ENCODE measurements around the gene ARHGAP19. TPM values are rescaled to one million over a fixed set of nuclear protein-coding genes. Genes with fewer than 3 reads are reported as not detected.

The ARHGAP19 gene
- total and polyA plus RNA-seq, 2 of the 8 experiments (the other 6 are each of a cell fraction or from before 2014, with no cell fraction given) = 13.3 to 32.1 TPM

DNA sequence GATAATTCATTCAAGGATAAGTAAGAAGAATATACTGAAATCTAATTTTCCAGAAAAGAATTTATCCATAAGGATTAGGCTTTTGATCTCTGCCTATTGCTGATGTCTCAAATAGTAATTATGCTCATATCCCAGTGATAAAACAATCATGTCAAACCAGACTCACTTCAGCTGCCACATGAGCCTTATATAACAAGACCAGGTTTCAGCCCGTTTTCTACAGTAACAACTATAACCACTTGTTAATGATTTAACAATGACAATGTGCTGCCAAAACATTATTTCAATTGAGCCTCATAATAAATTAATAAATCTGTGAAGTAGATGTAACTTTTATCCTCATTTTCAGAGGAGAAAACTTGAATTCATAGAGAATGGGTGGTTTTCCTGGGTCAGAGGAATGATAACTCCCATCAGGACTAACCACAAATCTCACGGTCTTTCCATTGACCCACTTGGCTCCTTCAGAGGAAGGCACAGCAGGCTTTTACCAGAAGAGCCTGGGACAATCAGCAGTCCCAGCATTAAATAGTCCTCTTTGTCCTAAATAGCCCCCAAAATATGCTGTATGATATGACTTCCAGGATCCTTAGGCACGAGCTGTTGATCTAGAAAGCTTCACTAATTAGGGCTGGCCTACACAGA, 64.2 kb downstream of the ARHGAP19 start:
- peaks cover 3 to 15% (median 6%) of the 10 kb centered on the region in 4 experiments; a peak in 4 of 8 replicates for H3K36me3 ChIP-seq (ENCODE audit: control insufficient read depth in 2 of 4, insufficient read depth in 4 of 4, low read length in 3 of 4)
- no peak overlapping the region for H3K9ac ChIP-seq (replicated peaks in 1 of 4; ENCODE audit: extremely low read depth in 1 of 4, low read depth in 3 of 4, low read length in 3 of 4)
- H3K18ac ChIP-seq (ENCODE audit: extremely low read depth, low read length) = no peak overlapping the region
- 91% methylated on average over 3 of the region's 3 CpGs; no CpG with 5 or more reads in 1 of the 2 experiments for WGBS, 2 experiments (ENCODE audit: extremely low coverage in 1 of 2, insufficient coverage in 1 of 2, insufficient read length in 1 of 2, insufficient replicate concordance in 2 of 2, low coverage in 1 of 2, low lambda C conversion rate in 2 of 2, missing lambda C conversion rate in 1 of 2)
- H4K5ac ChIP-seq (ENCODE audit: insufficient read length, low read depth, low read length) = no peak overlapping the region
- H3K79me1 ChIP-seq (ENCODE audit: low read depth, low read length) = no peaks in the 10 kb centered on the region; the same call in 1 of the 2 replicates
- H3K4me2 ChIP-seq (ENCODE audit: insufficient read depth in 1 of 2, low read depth in 2 of 2, low read length in 2 of 2) = no peak overlapping the region
- H3K23ac ChIP-seq (ENCODE audit: insufficient read length) = no peak overlapping the region
- no peak overlapping the region for H3K14ac ChIP-seq (ENCODE audit: insufficient read length)
- TF ChIP-seq EGR1 (IDR thresholded peaks at IDR 0.05; ENCODE audit: borderline replicate concordance, low read depth, low read length) (no peak), BCL11A (IDR thresholded peaks at IDR 0.05; ENCODE audit: low read depth in 2 of 2, low read length in 2 of 2) (no peak), SIRT6 (IDR thresholded peaks at IDR 0.05; ENCODE audit: low read length) (no peak), SUZ12 (IDR thresholded peaks at IDR 0.05; ENCODE audit: low read length) (no peak), TBP (IDR thresholded peaks at IDR 0.05; ENCODE audit: low read depth, low read length) (no peak), CBX5 (IDR thresholded peaks at IDR 0.05; ENCODE audit: low read depth, low read length) (no peak), SIX5 (IDR thresholded peaks at IDR 0.05; ENCODE audit: low read depth, low read length) (no peak), POLR2AphosphoS5 (IDR thresholded peaks at IDR 0.05; ENCODE audit: low read depth, low read length) (no peak), GTF2F1 (IDR thresholded peaks at IDR 0.05; ENCODE audit: borderline replicate concordance, low read depth, low read length) (no peak), RAD21 (IDR thresholded peaks at IDR 0.05 in 1 of 2, conservative IDR thresholded peaks at IDR 0.05 in 1 of 2; ENCODE audit: low read depth in 2 of 2, low read length in 2 of 2) (no peak), YY1 (IDR thresholded peaks at IDR 0.05; ENCODE audit: low read depth, low read length) (no peak), JUND (IDR thresholded peaks at IDR 0.05; ENCODE audit: low read length) (no peak), CBX8 (IDR thresholded peaks at IDR 0.05; ENCODE audit: borderline replicate concordance, low read depth, low read length) (no peak), SP4 (IDR thresholded peaks at IDR 0.05; ENCODE audit: low read length) (no peak)
- H3K56ac ChIP-seq (replicated peaks; ENCODE audit: insufficient read length, low read depth, low read length) = no peak overlapping the region
- no peak overlapping the region for H2BK12ac ChIP-seq (ENCODE audit: low read depth, low read length)
- no peaks in the 10 kb centered on the region for H3K27me3 ChIP-seq (replicated peaks in 1 of 4; ENCODE audit: control insufficient read depth in 3 of 4, extremely low read depth in 1 of 4, insufficient read depth in 3 of 4, low read length in 3 of 4)
- H4K20me1 ChIP-seq (replicated peaks in 1 of 2; ENCODE audit: control insufficient read depth in 1 of 2, insufficient read depth in 2 of 2, low read length in 2 of 2) = peaks cover 0 to 2% of the 10 kb centered on the region in 2 experiments
- no peak overlapping the region for H4K91ac ChIP-seq (replicated peaks; ENCODE audit: insufficient read length, low read length)
- no peaks in the 10 kb centered on the region for H3K4me1 ChIP-seq (replicated peaks in 1 of 4; ENCODE audit: control insufficient read depth in 3 of 4, insufficient read depth in 4 of 4, low read length in 3 of 4)
- no peak overlapping the region for H2BK15ac ChIP-seq (ENCODE audit: low read length)
- H2BK120ac ChIP-seq (replicated peaks; ENCODE audit: low read depth, low read length) = no peak overlapping the region
- H2BK20ac ChIP-seq (ENCODE audit: low read length) = no peak overlapping the region
- H2AK5ac ChIP-seq (ENCODE audit: low read depth, low read length) = no peak overlapping the region
- no peak for DNase-seq (ENCODE audit: low read depth in 1 of 2, low spot score in 2 of 2)
- CTCF ChIA-PET (ENCODE audit: partially characterized antibody) = interaction anchor here (0.7 to 44.6 kb wide), 3 partner anchors 9 to 144 kb away, joined by 3 to 1348 read pairs (median 5); no protein-coding TSS in a partner anchor
- no peaks in the 10 kb centered on the region for H3K9me3 ChIP-seq (ENCODE audit: insufficient read depth in 2 of 2, low read depth in 1 of 2, low read length in 1 of 2)
- no peak overlapping the region for H3K4me3 ChIP-seq (ENCODE audit: extremely low read depth in 1 of 4, insufficient read depth in 2 of 4, low read depth in 3 of 4, low read length in 4 of 4)
- no peak overlapping the region for H3K27ac ChIP-seq (ENCODE audit: low read depth, low read length)
- FAIRE-seq = no peak
- H4K8ac ChIP-seq (ENCODE audit: extremely low read depth, insufficient read depth, low read length) = no peak overlapping the region
- no peak overlapping the region for H2AFZ ChIP-seq (ENCODE audit: low read length)
- no peaks in the 10 kb centered on the region for H3K79me2 ChIP-seq (ENCODE audit: control insufficient read depth in 1 of 2, insufficient read depth in 2 of 2, low read length in 2 of 2)
- POLR2A ChIA-PET (ENCODE audit: partially characterized antibody) = no interaction called here
- H3K4ac ChIP-seq (replicated peaks; ENCODE audit: insufficient read length, low read depth, low read length) = no peak overlapping the region
- no peaks in the 10 kb centered on the region for H3K23me2 ChIP-seq (ENCODE audit: low read depth, low read length)
- H2BK5ac ChIP-seq (ENCODE audit: low read depth, low read length) = no peak overlapping the region
